Thyroid gland (tissue), 4 donors: Measurements from ENCODE around the gene GFER.

Experiments
- CTCF ChIP-seq, 6 experiments: fragments of 200-600 bp in 3 of 6; fragments of 450-650 bp in 3 of 6; sonication (generic) in 3 of 6; IDR thresholded peaks; one replicate each; pipeline ENCODE4 v1.5.1; 2016 to 2019; ENCODE audit warnings: antibody characterized with exemption in 6 of 6, mild to moderate bottlenecking in 2 of 6, inconsistent platforms in 1 of 6, moderate library complexity in 1 of 6
- POLR2A ChIP-seq, 2 donors: fragments of 450-650 bp; IDR thresholded peaks; one replicate each; pipeline ENCODE4 v1.6.1; 2017; ENCODE audit warnings: antibody characterized with exemption in 2 of 2, mild to moderate bottlenecking in 2 of 2, moderate library complexity in 1 of 2

- TF ChIP-seq CTCF (IDR thresholded peaks at IDR 0.05) (no peak), POLR2A (IDR thresholded peaks at IDR 0.05) (no peak)
Observed at GRCh38 chr16:2031081-2031577, 47.1 kb downstream of the GFER start.
